A549 treated with RU486 at 1 μM for 4 hours (cell line): ENCODE data around the gene TENM3. TPM values are rescaled to one million over a fixed set of nuclear protein-coding genes. Genes with fewer than 3 reads are reported as not detected.

Experiments
- total RNA-seq: library from RNA; stranded (reverse); fragments of 200-300 nt; extraction: Qiagen RNA extraction; gene quantifications from 5 replicates; pipeline ENCODE4 v1.2.3, GENCODE V29; 2022; ENCODE audit warnings: low read depth

TENM3 gene
- 1.2 to 1.6 TPM (median 1.4 TPM) in 5 replicates for total RNA-seq

GRCh38 chr4:182243204-182243603, at the start of gene TENM3:
TENM3 (plus strand) TSS chr4:182243402; CDS start chr4:182324021, 80,619 bp downstream.

